IPS DF 6.9 (cell line): ENCODE results near the gene KIF6.

Experiments
- DNase-seq: peaks from one replicate; pipeline ENCODE4 v3.0.0-alpha.2; 2013; ENCODE audit warnings: low read depth, low spot score
- H3K27ac ChIP-seq: one replicate; pipeline ENCODE4 v1.5.1; 2013; ENCODE audit warnings: low read length, control low read depth
- H3K27me3 ChIP-seq: 2 replicates; pipeline ENCODE4 v1.6.1; 2013; ENCODE audit warnings: mild to moderate bottlenecking, low read length; ENCODE audit not compliant: control insufficient read depth, insufficient read depth
- H3K36me3 ChIP-seq: 2 replicates; pipeline ENCODE4 v1.6.1; 2013; ENCODE audit warnings: low read length; ENCODE audit not compliant: control insufficient read depth, insufficient read depth
- H3K4me1 ChIP-seq: 2 replicates; pipeline ENCODE4 v1.6.1; 2013; ENCODE audit warnings: low read length; ENCODE audit not compliant: control insufficient read depth, insufficient read depth
- H3K4me3 ChIP-seq: 2 replicates; pipeline ENCODE4 v1.5.1; 2013; ENCODE audit warnings: mild to moderate bottlenecking, low read length
- H3K9me3 ChIP-seq: 2 replicates; pipeline ENCODE4 v1.6.1; 2013; ENCODE audit warnings: low read length, inconsistent platforms; ENCODE audit not compliant: control insufficient read depth, insufficient read depth
- WGBS: extraction: QIAGEN DNeasy Blood & Tissue Kit; methylation state at CpG from one replicate; pipeline ENCODE4 v1.1.7; 2013; ENCODE audit warnings: mixed read lengths, missing lambda C conversion rate; ENCODE audit not compliant: insufficient read length, insufficient coverage; 5-methylcytosine and 5-hydroxymethylcytosine counted together

Gene KIF6, protein sequence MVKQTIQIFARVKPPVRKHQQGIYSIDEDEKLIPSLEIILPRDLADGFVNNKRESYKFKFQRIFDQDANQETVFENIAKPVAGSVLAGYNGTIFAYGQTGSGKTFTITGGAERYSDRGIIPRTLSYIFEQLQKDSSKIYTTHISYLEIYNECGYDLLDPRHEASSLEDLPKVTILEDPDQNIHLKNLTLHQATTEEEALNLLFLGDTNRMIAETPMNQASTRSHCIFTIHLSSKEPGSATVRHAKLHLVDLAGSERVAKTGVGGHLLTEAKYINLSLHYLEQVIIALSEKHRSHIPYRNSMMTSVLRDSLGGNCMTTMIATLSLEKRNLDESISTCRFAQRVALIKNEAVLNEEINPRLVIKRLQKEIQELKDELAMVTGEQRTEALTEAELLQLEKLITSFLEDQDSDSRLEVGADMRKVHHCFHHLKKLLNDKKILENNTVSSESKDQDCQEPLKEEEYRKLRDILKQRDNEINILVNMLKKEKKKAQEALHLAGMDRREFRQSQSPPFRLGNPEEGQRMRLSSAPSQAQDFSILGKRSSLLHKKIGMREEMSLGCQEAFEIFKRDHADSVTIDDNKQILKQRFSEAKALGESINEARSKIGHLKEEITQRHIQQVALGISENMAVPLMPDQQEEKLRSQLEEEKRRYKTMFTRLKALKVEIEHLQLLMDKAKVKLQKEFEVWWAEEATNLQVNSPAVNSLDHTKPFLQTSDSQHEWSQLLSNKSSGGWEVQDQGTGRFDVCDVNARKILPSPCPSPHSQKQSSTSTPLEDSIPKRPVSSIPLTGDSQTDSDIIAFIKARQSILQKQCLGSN

DNA sequence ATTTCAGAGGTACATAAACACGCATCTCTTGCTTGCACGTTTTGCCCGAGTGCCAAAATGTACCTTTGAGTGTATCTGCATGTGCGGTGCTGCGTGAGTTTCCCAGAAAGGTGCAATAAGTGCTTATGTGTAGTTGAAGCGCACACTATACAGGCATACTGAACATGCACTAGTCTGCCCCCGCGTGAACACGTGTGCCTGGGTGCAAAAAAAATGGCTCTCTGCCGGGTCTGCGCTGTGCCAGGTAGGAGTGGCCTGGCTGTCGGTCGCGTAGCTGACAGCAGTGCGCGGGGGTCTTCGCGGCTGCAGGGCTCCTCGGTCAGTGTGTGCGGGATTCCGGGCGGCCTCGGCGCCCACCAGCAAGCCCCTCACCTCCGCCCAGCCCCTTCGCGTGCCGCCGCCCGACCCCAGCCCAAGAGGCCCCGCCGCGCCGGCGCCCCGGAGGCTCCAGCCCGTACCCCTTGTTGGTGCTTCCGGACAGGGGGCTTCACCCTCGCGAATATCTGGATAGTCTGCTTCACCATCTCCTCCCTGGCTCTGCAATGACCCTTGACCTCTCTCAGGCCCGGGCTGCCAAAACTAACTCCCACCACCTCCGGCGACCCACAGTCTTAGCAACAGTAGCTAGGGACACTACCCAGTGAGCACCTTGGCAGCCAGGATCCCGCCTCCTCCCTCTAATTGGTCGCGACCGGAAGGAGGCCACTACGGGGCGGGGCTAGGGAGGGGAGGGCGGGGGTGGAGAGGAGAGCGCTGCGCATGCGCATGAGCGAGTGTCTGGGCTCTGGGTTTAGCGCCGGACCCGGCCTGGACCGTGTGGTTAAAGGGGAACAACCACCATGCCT lies at the start of gene KIF6:
Gene KIF6, minus strand, starts transcription at position 622 of the 845 bp plus-strand sequence. Its CDS starts 98 bp downstream, at position 524.
- H3K9me3 ChIP-seq: no peaks in the 10 kb centered on the region
- DNase-seq: peak; percentile 70
- H3K36me3 ChIP-seq: no peaks in the 10 kb centered on the region
- H3K27ac ChIP-seq: no peak within 1 kb of the TSS
- H3K27me3 ChIP-seq: no peaks in the 10 kb centered on the region
- peak within 1 kb of the TSS; percentile 59; the same call in 1 of the 2 replicates for H3K4me3 ChIP-seq
- no peaks in the 10 kb centered on the region for H3K4me1 ChIP-seq
- no CpG with 5 or more reads among the region's 58 CpGs for WGBS

DNA sequence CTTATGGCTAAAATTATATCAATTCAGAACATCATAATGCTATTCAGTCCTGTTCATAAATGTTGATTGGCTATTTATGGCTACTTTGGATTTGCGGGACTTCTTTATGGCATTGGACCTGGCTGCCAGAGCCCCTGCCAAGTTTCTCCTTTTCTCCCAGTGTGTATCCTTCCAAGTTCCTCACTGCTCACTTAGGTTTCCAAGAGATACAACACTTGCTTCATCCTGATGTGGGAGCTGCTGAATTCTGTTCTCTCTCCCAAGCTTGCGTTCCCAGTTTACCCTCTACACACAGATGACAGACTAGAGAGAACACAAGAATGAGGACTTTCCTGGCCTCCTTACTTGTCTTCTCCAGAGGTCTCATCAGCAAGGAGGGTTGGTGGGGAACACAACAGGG lies 48.6 kb upstream of the KIF6 start:
- peaks cover 4% of the 10 kb centered on the region; the same call in 1 of the 2 replicates for H3K4me1 ChIP-seq
- H3K9me3 ChIP-seq: no peaks in the 10 kb centered on the region
- DNase-seq: no peak
- no peaks in the 10 kb centered on the region for H3K36me3 ChIP-seq
- H3K27ac ChIP-seq: no peak overlapping the region
- H3K4me3 ChIP-seq: no peak overlapping the region
- no peaks in the 10 kb centered on the region for H3K27me3 ChIP-seq
- no CpG with 5 or more reads among the region's 2 CpGs for WGBS

DNA sequence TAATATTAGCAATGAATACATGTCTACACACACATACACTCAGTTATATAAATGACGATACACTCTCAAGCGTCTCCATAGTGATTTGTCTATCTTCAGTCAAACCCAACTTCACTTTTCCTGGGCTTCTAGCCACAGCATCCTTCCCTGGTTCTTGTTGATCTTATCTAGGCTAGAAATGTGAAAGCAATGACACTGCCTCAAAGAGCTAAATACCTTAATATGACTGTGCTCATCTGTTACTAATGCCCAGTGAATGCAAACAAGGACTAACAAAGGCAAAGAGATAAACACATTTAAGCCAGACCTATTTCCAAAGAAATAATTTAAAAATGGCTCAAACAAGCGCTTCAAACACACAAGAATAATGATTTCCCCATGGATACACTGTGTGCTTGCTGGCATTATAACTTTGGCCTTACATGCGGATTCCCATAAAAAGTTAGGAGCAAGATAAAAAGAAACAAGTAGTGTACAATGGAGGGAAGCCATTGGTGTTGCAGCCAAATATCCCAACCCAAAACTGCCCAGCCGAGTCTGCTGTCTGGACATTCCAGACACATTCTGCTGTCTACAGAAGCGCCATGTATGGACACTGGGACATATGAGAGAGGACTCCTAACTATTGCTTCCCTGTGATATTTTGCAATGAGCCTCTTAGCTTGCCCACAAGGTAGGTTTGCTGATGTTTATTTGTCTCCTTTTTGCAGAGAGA lies 47.5 kb upstream of the KIF6 start:
- no peak for DNase-seq
- Histone ChIP-seq H3K27me3 (no peaks in the 10 kb centered on the region), H3K9me3 (no peaks in the 10 kb centered on the region), H3K4me1 (peaks cover 4% of the 10 kb centered on the region; the same call in 1 of the 2 replicates), H3K27ac (no peak overlapping the region), H3K36me3 (no peaks in the 10 kb centered on the region), H3K4me3 (no peak overlapping the region)
- WGBS: no CpG with 5 or more reads among the region's 6 CpGs

DNA sequence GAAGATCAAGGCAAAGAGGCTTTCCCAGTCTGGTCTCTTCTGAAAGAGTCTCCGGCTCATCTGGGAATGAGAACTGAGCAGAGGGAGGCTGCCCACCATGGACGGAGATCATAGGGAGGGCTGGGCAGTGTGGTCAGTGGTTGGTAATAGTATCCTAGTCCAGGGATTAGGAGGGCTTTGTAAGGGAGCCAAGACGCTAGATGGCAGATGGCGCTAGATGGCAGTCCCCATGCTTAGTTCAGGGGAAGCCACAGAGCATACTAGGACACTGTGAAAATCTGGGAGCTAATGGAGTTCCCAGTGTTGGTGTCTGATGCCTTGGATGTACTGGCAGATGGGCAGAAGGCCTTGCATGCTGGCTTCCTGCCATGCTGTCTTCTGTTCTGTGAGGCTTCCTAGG lies 45.2 kb upstream of the KIF6 start:
- no CpG with 5 or more reads among the region's 4 CpGs for WGBS
- Histone ChIP-seq H3K27ac (no peak overlapping the region), H3K9me3 (no peaks in the 10 kb centered on the region), H3K4me3 (no peak overlapping the region), H3K27me3 (no peaks in the 10 kb centered on the region), H3K36me3 (no peaks in the 10 kb centered on the region), H3K4me1 (no peaks in the 10 kb centered on the region)
- DNase-seq: no peak

DNA sequence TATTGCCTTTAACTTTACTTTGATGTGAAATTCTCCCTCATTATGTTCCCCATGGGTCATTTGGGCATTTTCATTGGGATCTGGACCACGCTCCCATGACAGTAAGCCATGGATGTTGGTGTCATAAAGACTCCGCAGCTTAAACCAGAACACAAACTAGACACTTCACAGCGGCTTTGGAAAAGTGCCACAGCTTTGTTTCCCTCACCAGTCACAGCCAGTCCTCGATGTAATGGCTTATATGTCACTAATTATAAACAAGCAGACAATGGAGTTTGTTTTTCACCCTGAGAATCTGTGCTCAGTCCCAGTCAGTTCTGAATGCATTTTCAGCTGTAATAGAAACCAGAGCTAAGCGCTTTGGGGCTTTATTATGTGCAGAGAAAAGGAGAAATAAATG lies 43.8 kb upstream of the KIF6 start:
- no CpG with 5 or more reads among the region's 5 CpGs for WGBS
- Histone ChIP-seq H3K36me3 (no peaks in the 10 kb centered on the region), H3K4me1 (no peaks in the 10 kb centered on the region), H3K27me3 (no peaks in the 10 kb centered on the region), H3K27ac (no peak overlapping the region), H3K4me3 (no peak overlapping the region), H3K9me3 (no peaks in the 10 kb centered on the region)
- no peak for DNase-seq

DNA sequence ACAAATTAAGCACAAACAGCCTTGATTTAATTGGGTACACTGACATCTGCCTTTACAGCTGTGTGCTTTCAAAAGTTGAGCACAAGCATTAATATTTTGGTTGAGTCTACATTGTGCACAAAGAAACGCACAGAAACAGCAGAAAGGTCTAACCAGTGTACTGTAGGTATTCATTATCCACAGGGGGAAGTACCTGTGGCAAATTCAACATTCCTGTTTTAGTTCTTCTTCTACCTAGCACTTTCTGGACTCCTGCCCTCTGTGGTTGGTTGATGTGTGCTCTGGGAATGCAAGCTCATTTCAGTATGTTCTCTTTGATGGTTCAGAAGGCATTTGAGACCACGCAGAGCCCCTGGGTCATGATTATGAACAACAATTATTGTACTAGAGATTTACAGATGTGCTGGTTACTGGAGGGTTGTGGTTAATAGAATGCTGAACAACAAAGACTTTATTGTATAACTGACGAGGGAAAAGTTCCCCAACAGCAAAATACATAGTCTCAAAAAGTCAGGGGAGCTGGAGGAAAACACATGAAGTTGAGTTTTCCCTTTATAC lies 40.4 kb upstream of the KIF6 start:
- no peaks in the 10 kb centered on the region for H3K36me3 ChIP-seq
- DNase-seq: no peak
- no peaks in the 10 kb centered on the region for H3K27me3 ChIP-seq
- H3K27ac ChIP-seq: no peak overlapping the region
- H3K4me1 ChIP-seq: no peaks in the 10 kb centered on the region
- no CpG with 5 or more reads among the region's 3 CpGs for WGBS
- H3K4me3 ChIP-seq: no peak overlapping the region
- H3K9me3 ChIP-seq: no peaks in the 10 kb centered on the region

DNA sequence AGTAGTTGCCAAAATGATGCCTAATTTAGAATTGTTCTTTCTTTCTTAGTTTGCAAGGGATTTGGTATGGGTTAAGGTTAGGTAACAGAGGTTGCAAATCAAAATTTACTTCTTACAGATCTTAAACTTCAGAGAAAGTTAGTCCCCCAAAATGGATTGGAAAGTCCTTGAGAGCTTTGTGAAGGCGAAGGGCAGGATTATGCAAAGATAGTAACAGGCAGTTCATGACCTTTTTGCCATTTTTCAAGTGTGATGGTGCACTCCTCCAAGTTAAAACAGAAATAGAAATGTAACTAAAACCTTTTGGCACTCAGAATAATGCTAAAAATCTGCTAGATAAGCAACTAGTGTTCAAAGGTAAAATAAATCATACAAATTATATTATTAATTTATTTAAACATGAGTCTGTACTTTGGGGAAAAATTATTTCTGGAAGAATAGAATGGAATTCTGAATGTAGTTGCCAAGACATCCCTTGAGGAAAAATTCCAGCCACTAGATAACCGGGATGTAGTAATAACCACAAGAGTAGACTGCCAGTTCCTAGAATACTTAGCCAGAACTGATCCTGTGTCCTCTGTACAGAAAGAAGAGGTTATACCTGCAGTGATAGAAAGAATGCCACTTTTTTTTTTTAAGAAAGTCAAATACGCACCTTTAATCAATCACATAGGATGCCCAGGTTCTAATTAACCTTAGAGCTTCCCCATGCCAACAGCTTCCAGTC lies 35.2 kb upstream of the KIF6 start:
- Histone ChIP-seq H3K27ac (no peak overlapping the region), H3K4me3 (no peak overlapping the region), H3K4me1 (no peaks in the 10 kb centered on the region), H3K36me3 (no peaks in the 10 kb centered on the region), H3K9me3 (no peaks in the 10 kb centered on the region), H3K27me3 (no peaks in the 10 kb centered on the region)
- WGBS: no CpG with 5 or more reads among the region's 3 CpGs
- DNase-seq: no peak

DNA sequence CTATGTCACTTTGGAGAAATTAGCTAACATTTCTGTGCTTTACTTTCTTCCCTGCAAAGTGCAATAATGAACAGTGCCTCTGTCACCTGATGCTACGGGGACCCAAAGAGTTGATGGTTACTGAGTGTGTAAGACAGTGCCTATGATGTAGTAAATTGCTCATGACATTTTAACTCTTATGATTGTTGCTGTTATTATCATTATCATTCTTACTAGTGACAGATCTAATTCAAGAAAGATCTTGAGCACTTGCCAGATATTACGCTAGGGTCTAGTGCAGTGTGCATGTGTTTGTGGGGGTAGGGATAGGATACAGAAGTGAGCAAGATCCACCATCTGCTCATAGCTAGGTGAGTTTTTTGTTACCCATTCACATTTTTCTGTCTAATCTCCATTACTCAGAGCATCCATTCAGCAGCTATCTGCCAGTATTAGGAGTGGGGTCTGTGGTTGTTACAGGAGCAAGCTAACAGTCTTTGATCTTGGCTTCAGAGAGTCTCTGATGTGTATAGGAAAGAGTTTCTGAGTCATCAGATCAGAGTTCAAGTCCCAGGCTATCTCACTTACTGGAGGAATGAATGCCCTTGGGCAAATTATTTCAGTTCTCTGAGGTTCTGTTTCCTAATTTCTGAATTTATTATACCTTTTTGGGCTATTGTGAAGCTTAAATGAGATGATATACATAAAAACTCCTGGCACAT lies 33.8 kb upstream of the KIF6 start:
- WGBS: no CpG with 5 or more reads among the region's 2 CpGs
- no peak for DNase-seq

DNA sequence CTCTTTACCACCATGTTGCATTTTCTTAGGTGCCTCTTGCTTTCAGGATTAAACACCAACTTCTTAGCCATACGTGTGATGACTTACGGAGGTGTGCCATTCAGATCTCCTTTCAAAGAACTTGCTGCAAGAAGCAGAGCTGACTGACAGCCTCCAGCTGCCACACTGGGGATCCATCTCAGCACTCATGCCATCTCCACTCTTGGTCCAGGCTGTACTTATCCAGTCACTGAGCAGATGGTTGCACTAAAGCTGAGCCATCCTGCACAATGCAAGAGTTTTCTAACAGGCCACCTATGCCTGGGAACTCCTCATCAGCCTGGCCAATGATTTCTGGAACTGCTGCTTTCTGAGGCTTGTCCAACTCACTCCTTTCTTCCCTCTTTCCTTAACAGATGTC lies 31.4 kb upstream of the KIF6 start:
- Histone ChIP-seq H3K36me3 (no peaks in the 10 kb centered on the region), H3K9me3 (no peaks in the 10 kb centered on the region), H3K4me1 (no peaks in the 10 kb centered on the region), H3K4me3 (no peak overlapping the region), H3K27ac (no peak overlapping the region), H3K27me3 (no peaks in the 10 kb centered on the region)
- no peak for DNase-seq
- WGBS: no CpG with 5 or more reads among the region's 2 CpGs

More for the DNA sequence above, 33.8 kb upstream of the KIF6 start:
- no peaks in the 10 kb centered on the region for H3K36me3 ChIP-seq
- no peak overlapping the region for H3K27ac ChIP-seq
- H3K4me3 ChIP-seq: no peak overlapping the region
- no peaks in the 10 kb centered on the region for H3K27me3 ChIP-seq
- H3K4me1 ChIP-seq: no peaks in the 10 kb centered on the region
- no peaks in the 10 kb centered on the region for H3K9me3 ChIP-seq
